CD4-positive, alpha-beta memory T cell (primary cell): Measurements from ENCODE around the gene PRAME. TPM values are rescaled to one million over a fixed set of nuclear protein-coding genes. Genes with fewer than 3 reads are reported as not detected.
"Not testable (repeated sequence)": the region's sequence is repeated elsewhere in the genome, so short reads cannot be mapped to it uniquely, and the experiment has no call there.

Experiments used
- CTCF ChIA-PET: fragments of 350-600 bp; sonication (Branson Sonifier 250); formaldehyde crosslinking; loops from one replicate; lab custom pipeline; 2021; ENCODE audit warnings: inconsistent platforms; ENCODE audit not compliant: partially characterized antibody; lab: Charles Lee
- POLR2A ChIA-PET: fragments of 350-600 bp; sonication (Branson Sonifier 250); formaldehyde crosslinking; loops from one replicate; lab custom pipeline; 2021; ENCODE audit not compliant: partially characterized antibody; lab: Charles Lee
- DNase-seq, 5 donors: peaks; one replicate each; pipeline versions ENCODE4 v3.0.0 to v3.0.0-alpha.2; 2020 to 2022; ENCODE audit warnings: mixed read lengths in 1 of 5
- H3K27ac ChIP-seq: one replicate; pipeline ENCODE4 v1.7.0; 2013; ENCODE audit warnings: low read depth, low read length
- H3K27me3 ChIP-seq: 2 replicates; pipeline ENCODE4 v1.7.0; 2013; ENCODE audit warnings: mild to moderate bottlenecking, low read length, moderate library complexity; ENCODE audit not compliant: insufficient read depth
- H3K36me3 ChIP-seq: 2 replicates; pipeline ENCODE4 v1.7.0; 2013; ENCODE audit warnings: mild to moderate bottlenecking, low read length, moderate library complexity; ENCODE audit not compliant: insufficient read depth
- H3K4me1 ChIP-seq: 2 replicates; pipeline ENCODE4 v1.7.0; 2013; ENCODE audit warnings: mild to moderate bottlenecking, low read length, moderate library complexity; ENCODE audit not compliant: insufficient read depth
- H3K4me3 ChIP-seq, 2 donors: one replicate each; pipeline ENCODE4 v1.7.0; 2013; ENCODE audit warnings: low read length in 2 of 2, mild to moderate bottlenecking in 1 of 2
- H3K9me3 ChIP-seq, 2 donors: one replicate each; pipeline ENCODE4 v1.7.0; 2013; ENCODE audit warnings: low read length in 2 of 2, control low read depth in 1 of 2; ENCODE audit not compliant: control insufficient read depth in 1 of 2
- H3K27ac Mint-ChIP-seq, 7 donors: one replicate each; pipeline ENCODE4 v1.8.0; 2020 to 2021; ENCODE audit warnings: mixed read lengths in 7 of 7, mild to moderate bottlenecking in 6 of 7, inconsistent platforms in 3 of 7, moderate library complexity in 3 of 7
- H3K27me3 Mint-ChIP-seq, 2 donors: one replicate each; pipeline ENCODE4 v1.8.0; 2020 to 2021; ENCODE audit warnings: mixed read lengths in 2 of 2
- H3K36me3 Mint-ChIP-seq, 2 donors: one replicate each; pipeline ENCODE4 v1.8.0; 2020 to 2021; ENCODE audit warnings: mixed read lengths in 2 of 2, inconsistent platforms in 1 of 2, mild to moderate bottlenecking in 1 of 2
- H3K4me1 Mint-ChIP-seq, 4 donors: one replicate each; pipeline ENCODE4 v1.8.0; 2020 to 2021; ENCODE audit warnings: mixed read lengths in 4 of 4, mild to moderate bottlenecking in 1 of 4
- H3K4me3 Mint-ChIP-seq, 8 donors: one replicate each; pipeline ENCODE4 v1.8.0; 2020 to 2021; ENCODE audit warnings: mixed read lengths in 8 of 8, mild to moderate bottlenecking in 7 of 8, moderate library complexity in 6 of 8, inconsistent platforms in 3 of 8
- H3K9me3 Mint-ChIP-seq, 8 donors: one replicate each; pipeline ENCODE4 v1.8.0; 2020 to 2021; ENCODE audit warnings: mixed read lengths in 8 of 8, mild to moderate bottlenecking in 5 of 8, inconsistent platforms in 3 of 8, moderate library complexity in 1 of 8
- intact Hi-C: fragments of 100-400 bp; cut with micrococcal nuclease; formaldehyde crosslinking; loops from one replicate; pipeline ENCODE4 v1.15.1; 2023
- polyA plus RNA-seq, 2 donors: library from polyadenylated mRNA; unstranded; fragments of 300-500 nt; fragmentation: Illumina TruSeq; gene quantifications; one replicate each; pipeline ENCODE4 v1.2.3, GENCODE V29; 2021
- total RNA-seq, 2 experiments: library from RNA; stranded (reverse); gene quantifications; one replicate each; pipeline ENCODE4 v1.2.3, GENCODE V29; 2021

PRAME gene
- total and polyA plus RNA-seq, 4 experiments from 2014 or later = not detected

GRCh38 chr22:22520020-22520656 lies 38.9 kb downstream of the PRAME start, which contains the start of gene ZNF280A:
TSS of gene ZNF280A (minus strand) at chr22:22520270. CDS start at chr22:22515630, 4,640 bp downstream.
- Histone ChIP-seq H3K27ac (no peak within 1 kb of the TSS), H3K4me1 (peaks cover 15% of the 10 kb centered on the region), H3K27me3 (no peaks in the 10 kb centered on the region), H3K9me3 (no peaks in the 10 kb centered on the region), H3K4me3 (no peak within 1 kb of the TSS), H3K36me3 (no peaks in the 10 kb centered on the region)
- Mint-ChIP-seq H3K4me3 (no peak within 1 kb of the TSS), H3K9me3 (peaks cover 0 to 2% (median 0%) of the 10 kb centered on the region in 8 donors), H3K27me3 (peaks cover 11 to 23% of the 10 kb centered on the region in 2 donors), H3K27ac (peak within 1 kb of the TSS in 1 of 7 donors; percentile 29), H3K36me3 (no peaks in the 10 kb centered on the region), H3K4me1 (peaks cover 0 to 4% (median 0%) of the 10 kb centered on the region in 4 donors)
- CTCF ChIA-PET = interaction anchor here (2.4 kb wide), 1 partner anchor 11 kb away, joined by 9 read pairs; the partner anchor contains the start of gene ZNF280B
- POLR2A ChIA-PET = no interaction called here
- no peak for DNase-seq
- intact Hi-C loops = no loop called here

- CTCF ChIA-PET = interaction anchor here (2.4 kb wide), 1 partner anchor 11 kb away, joined by 9 read pairs; the partner anchor contains the start of gene ZNF280B
- peaks cover 15 to 22% of the 10 kb centered on the region in 2 donors for H3K27me3 Mint-ChIP-seq
- intact Hi-C loops = no loop called here
Measured at GRCh38 chr22:22519591-22519990, 39.5 kb downstream of the PRAME start.

GRCh38 chr22:22516992-22517391 lies 42.1 kb downstream of the PRAME start:
- H3K4me1 ChIP-seq = peaks cover 15% of the 10 kb centered on the region
- Mint-ChIP-seq H3K9me3 (no peaks in the 10 kb centered on the region), H3K4me1 (peaks cover 0 to 4% (median 0%) of the 10 kb centered on the region in 4 donors), H3K27ac (no peak overlapping the region), H3K27me3 (peaks cover 15 to 25% of the 10 kb centered on the region in 2 donors), H3K36me3 (no peaks in the 10 kb centered on the region), H3K4me3 (no peak overlapping the region)
- H3K27ac ChIP-seq = no peak overlapping the region
- no peaks in the 10 kb centered on the region for H3K36me3 ChIP-seq
- ChIA-PET CTCF (interaction anchor here (0.8 kb wide), 1 partner anchor 8 kb away, joined by 3 read pairs; no protein-coding TSS in a partner anchor), POLR2A (no interaction called here)
- no peaks in the 10 kb centered on the region for H3K27me3 ChIP-seq
- no peak overlapping the region for H3K4me3 ChIP-seq
- DNase-seq = no peak
- intact Hi-C loops = no loop called here
- H3K9me3 ChIP-seq = no peaks in the 10 kb centered on the region

More at GRCh38 chr22:22519591-22519990, 39.5 kb downstream of the PRAME start:
- peaks cover 0 to 4% (median 0%) of the 10 kb centered on the region in 4 donors for H3K4me1 Mint-ChIP-seq
- peaks cover 15% of the 10 kb centered on the region for H3K4me1 ChIP-seq
- H3K27me3 ChIP-seq = no peaks in the 10 kb centered on the region
- no peak overlapping the region for H3K27ac ChIP-seq
- no peaks in the 10 kb centered on the region for H3K9me3 ChIP-seq
- H3K36me3 Mint-ChIP-seq = no peaks in the 10 kb centered on the region
- DNase-seq = no peak
- POLR2A ChIA-PET = no interaction called here
- H3K9me3 Mint-ChIP-seq = peaks cover 0 to 2% (median 0%) of the 10 kb centered on the region in 8 donors
- no peak overlapping the region for H3K27ac Mint-ChIP-seq
- no peaks in the 10 kb centered on the region for H3K36me3 ChIP-seq
- no peak overlapping the region for H3K4me3 ChIP-seq
- no peak overlapping the region for H3K4me3 Mint-ChIP-seq

- no peak for DNase-seq
- H3K27ac Mint-ChIP-seq = no peak overlapping the region
- peaks cover 5% of the 10 kb centered on the region for H3K4me1 ChIP-seq
- H3K27me3 ChIP-seq = no peaks in the 10 kb centered on the region
- H3K4me3 ChIP-seq = no peak overlapping the region
- no peaks in the 10 kb centered on the region for H3K36me3 ChIP-seq
- H3K9me3 Mint-ChIP-seq = peaks cover 0 to 6% (median 0%) of the 10 kb centered on the region in 8 donors
- ChIA-PET POLR2A (no interaction called here), CTCF (no interaction called here)
- peaks cover 16 to 25% of the 10 kb centered on the region in 2 donors for H3K27me3 Mint-ChIP-seq
- H3K4me1 Mint-ChIP-seq = peaks cover 0 to 2% (median 0%) of the 10 kb centered on the region in 4 donors
- no peak overlapping the region for H3K27ac ChIP-seq
- intact Hi-C loops = no loop called here
- H3K36me3 Mint-ChIP-seq = peaks cover 0 to 3% of the 10 kb centered on the region in 2 donors
- H3K4me3 Mint-ChIP-seq = no peak overlapping the region
- H3K9me3 ChIP-seq = no peaks in the 10 kb centered on the region
Measured at GRCh38 chr22:22515890-22516289, 43.2 kb downstream of the PRAME start.

GRCh38 chr22:22514431-22514830 lies 44.6 kb downstream of the PRAME start:
- H3K36me3 Mint-ChIP-seq, H3K36me3 ChIP-seq, H3K4me3 ChIP-seq, DNase-seq, H3K27ac Mint-ChIP-seq, H3K4me1 ChIP-seq, H3K27me3 ChIP-seq, H3K9me3 Mint-ChIP-seq, H3K9me3 ChIP-seq, CTCF ChIA-PET, intact Hi-C loops, H3K27ac ChIP-seq, H3K4me1 Mint-ChIP-seq, POLR2A ChIA-PET, H3K4me3 Mint-ChIP-seq: not testable (repeated sequence)
- peaks cover 14 to 23% of the 10 kb centered on the region in 2 donors for H3K27me3 Mint-ChIP-seq

- Histone ChIP-seq H3K4me3 (no peak overlapping the region), H3K27ac (no peak overlapping the region), H3K27me3 (no peaks in the 10 kb centered on the region), H3K36me3 (no peaks in the 10 kb centered on the region), H3K4me1 (peaks cover 5% of the 10 kb centered on the region), H3K9me3 (no peaks in the 10 kb centered on the region)
- Mint-ChIP-seq H3K4me1 (peaks cover 0 to 5% (median 2%) of the 10 kb centered on the region in 4 donors), H3K9me3 (peaks cover 0 to 8% (median under 1%) of the 10 kb centered on the region in 8 donors), H3K27ac (no peak overlapping the region), H3K36me3 (peaks cover 0 to 3% of the 10 kb centered on the region in 2 donors), H3K4me3 (no peak overlapping the region), H3K27me3 (peaks cover 14 to 21% of the 10 kb centered on the region in 2 donors)
- intact Hi-C loops = no loop called here
- no peak for DNase-seq
- POLR2A ChIA-PET = no interaction called here
- CTCF ChIA-PET = no interaction called here
Measured at GRCh38 chr22:22513619-22514018, 45.4 kb downstream of the PRAME start.

GRCh38 chr22:22512951-22513350 lies 46.1 kb downstream of the PRAME start:
- H3K27me3 Mint-ChIP-seq = peaks cover 14 to 21% of the 10 kb centered on the region in 2 donors
- Histone ChIP-seq H3K9me3 (no peaks in the 10 kb centered on the region), H3K27me3 (no peaks in the 10 kb centered on the region), H3K4me1 (peaks cover 8% of the 10 kb centered on the region), H3K27ac (no peak overlapping the region), H3K36me3 (no peaks in the 10 kb centered on the region), H3K4me3 (no peak overlapping the region)
- no peak for DNase-seq
- intact Hi-C loops = no loop called here
- peaks cover 2 to 7% (median 2%) of the 10 kb centered on the region in 4 donors for H3K4me1 Mint-ChIP-seq
- peaks cover 2 to 3% of the 10 kb centered on the region in 2 donors for H3K36me3 Mint-ChIP-seq
- peaks cover 0 to 8% (median under 1%) of the 10 kb centered on the region in 8 donors for H3K9me3 Mint-ChIP-seq
- ChIA-PET POLR2A (interaction anchor here (0.5 to 0.6 kb wide), 2 partner anchors 25 to 193 kb away, joined by 3 to 4 read pairs; no protein-coding TSS in a partner anchor), CTCF (no interaction called here)
- no peak overlapping the region for H3K27ac Mint-ChIP-seq
- H3K4me3 Mint-ChIP-seq = no peak overlapping the region
